KOPT-K1 (cell line): Measurements from ENCODE around the gene AUP1.

ENCODE experiments used
- H3K27ac ChIP-seq: fragments of 200-600 bp; sonication (generic); 2 replicates; pipeline ENCODE4 v1.5.1; 2016; ENCODE audit warnings: antibody characterized with exemption, mild to moderate bottlenecking, low read depth, low read length; ENCODE audit not compliant: poor library complexity, severe bottlenecking
- H3K36me3 ChIP-seq: fragments of 200-600 bp; sonication (generic); 2 replicates; pipeline ENCODE4 v1.5.1; 2017; ENCODE audit warnings: antibody characterized with exemption, mild to moderate bottlenecking, low read length, moderate library complexity; ENCODE audit not compliant: insufficient read depth
- H3K9me3 ChIP-seq: fragments of 200-600 bp; sonication (generic); 2 replicates; pipeline ENCODE4 v1.5.1; 2017; ENCODE audit warnings: antibody characterized with exemption, low read length, mild to moderate bottlenecking; ENCODE audit not compliant: insufficient read depth, poor library complexity, severe bottlenecking

The AUP1 gene

GRCh38 chr2:74514368-74515270, 14.9 kb downstream of the AUP1 start, which contains the start of gene TLX2:
Gene TLX2 (plus strand): TSS chr2:74514450. CDS start chr2:74514807, 357 bp downstream.
- H3K9me3 ChIP-seq, result no peaks in the 10 kb centered on the region
- H3K36me3 ChIP-seq, result no peaks in the 10 kb centered on the region
- H3K27ac ChIP-seq, result no peak within 1 kb of the TSS

GRCh38 chr2:74513605-74514367, 15.7 kb downstream of the AUP1 start:
- no peaks in the 10 kb centered on the region for H3K9me3 ChIP-seq
- no peak overlapping the region for H3K27ac ChIP-seq
- H3K36me3 ChIP-seq, result no peaks in the 10 kb centered on the region

GRCh38 chr2:74512744-74513604, 16.5 kb downstream of the AUP1 start:
- no peaks in the 10 kb centered on the region for H3K9me3 ChIP-seq
- no peak overlapping the region for H3K27ac ChIP-seq
- H3K36me3 ChIP-seq, result no peaks in the 10 kb centered on the region

- H3K27ac ChIP-seq, result no peak overlapping the region
- H3K9me3 ChIP-seq, result no peaks in the 10 kb centered on the region
- no peaks in the 10 kb centered on the region for H3K36me3 ChIP-seq
These were observed 18.2 kb downstream of the AUP1 start for GRCh38 chr2:74511104-74511989.

- H3K36me3 ChIP-seq, result peaks cover 9% of the 10 kb centered on the region; the same call in 1 of the 2 replicates
- H3K27ac ChIP-seq, result no peak overlapping the region
- no peaks in the 10 kb centered on the region for H3K9me3 ChIP-seq
These were observed 19.2 kb downstream of the AUP1 start for GRCh38 chr2:74510272-74510671.

- peaks cover 21% of the 10 kb centered on the region; the same call in 1 of the 2 replicates for H3K36me3 ChIP-seq
- H3K9me3 ChIP-seq, result no peaks in the 10 kb centered on the region
- H3K27ac ChIP-seq, result peak overlapping the region; percentile 92
These were observed 21.5 kb downstream of the AUP1 start for GRCh38 chr2:74507926-74508520.

GRCh38 chr2:74507145-74507925, 22.2 kb downstream of the AUP1 start, which contains the start of gene PCGF1:
Gene PCGF1 (minus strand): TSS chr2:74507695. CDS start chr2:74507668, 27 bp downstream.
- Histone ChIP-seq H3K36me3 (peaks cover 21% of the 10 kb centered on the region; the same call in 1 of the 2 replicates), H3K9me3 (no peaks in the 10 kb centered on the region), H3K27ac (peak within 1 kb of the TSS; percentile 92)

GRCh38 chr2:74505448-74506246, 23.9 kb downstream of the AUP1 start:
- peaks cover 21% of the 10 kb centered on the region; the same call in 1 of the 2 replicates for H3K36me3 ChIP-seq
- no peaks in the 10 kb centered on the region for H3K9me3 ChIP-seq
- no peak overlapping the region for H3K27ac ChIP-seq

- Histone ChIP-seq H3K27ac (no peak overlapping the region), H3K9me3 (no peaks in the 10 kb centered on the region), H3K36me3 (peaks cover 21% of the 10 kb centered on the region; the same call in 1 of the 2 replicates)
These were observed 24.9 kb downstream of the AUP1 start for GRCh38 chr2:74504591-74504990.

- no peaks in the 10 kb centered on the region for H3K9me3 ChIP-seq
- H3K27ac ChIP-seq, result no peak overlapping the region
- peaks cover 21% of the 10 kb centered on the region; the same call in 1 of the 2 replicates for H3K36me3 ChIP-seq
These were observed 25.7 kb downstream of the AUP1 start for GRCh38 chr2:74503506-74504475.

GRCh38 chr2:74502720-74503505, 26.6 kb downstream of the AUP1 start:
- no peaks in the 10 kb centered on the region for H3K9me3 ChIP-seq
- no peak overlapping the region for H3K27ac ChIP-seq
- H3K36me3 ChIP-seq, result peaks cover 21% of the 10 kb centered on the region; the same call in 1 of the 2 replicates
